H1 (cell line): ENCODE data around the gene C5AR1. TPM values are rescaled to one million over a fixed set of nuclear protein-coding genes. Genes with fewer than 3 reads are reported as not detected.

Experiments used
- E2F6 ChIP-seq: IDR thresholded peaks from 2 replicates; pipeline ENCODE4 v1.6.1; 2012; ENCODE audit warnings: inconsistent platforms
- polyA plus RNA-seq, 7 experiments: library from polyadenylated mRNA; depleted of rRNA in 3 of 7; stranded (reverse) in 5 of 7; unstranded in 2 of 7; fragments of >200 nt in 5 of 7; fragments of 200-250 nt in 2 of 7; gene quantifications; 1 replicate in 5 of 7; 2 replicates in 1 of 7; 4 replicates in 1 of 7; pipeline versions ENCODE4 v1.2.1 to v1.2.3, GENCODE V29; 2011 to 2013; ENCODE audit warnings: missing spikeins in 2 of 7, mixed read lengths in 2 of 7
- total RNA-seq: library from RNA; stranded (reverse); fragmentation: NEBNext Ultra II Directional; extraction: Animal tissue kit (Norgen Biotek cat#: 25700); gene quantifications from 2 replicates; pipeline ENCODE4 v1.2.1, GENCODE V29; 2021

C5AR1 gene
- total and polyA plus RNA-seq, 2 of the 8 experiments (the other 6 are each of a cell fraction or from before 2014, with no cell fraction given) = 0.20 TPM; not detected in 1

GRCh38 chr19:47283405-47284059 lies 26.1 kb upstream of the C5AR1 start (continued):
- no peak for TF ChIP-seq E2F6
- TF ChIP-seq, all 59 proteins: peak for 0
